Activated CD8-positive, alpha-beta memory T cell treated with anti-CD3 and anti-CD28 coated beads, Interleukin-2, amount 10 ng/mL, durations not matched to agents 7 days and 5 days (primary cell): Measurements from ENCODE around the gene BBS9. TPM values are rescaled to one million over a fixed set of nuclear protein-coding genes. Genes with fewer than 3 reads are reported as not detected.
"Not testable (repeated sequence)": the region's sequence is repeated elsewhere in the genome, so short reads cannot be mapped to it uniquely, and the experiment has no call there.

ENCODE experiments used
- ATAC-seq: fragments of 150-1000 bp; cut with Tn5 transposase; one replicate; pipeline ENCODE4 v1.10.0; 2021; ENCODE audit warnings: moderate library complexity
- CTCF ChIA-PET: fragments of 350-600 bp; sonication (Branson Sonifier 250); formaldehyde crosslinking; loops from one replicate; lab custom pipeline; 2021; ENCODE audit warnings: antibody characterized with exemption; lab: Charles Lee
- DNase-seq: peaks from one replicate; pipeline ENCODE4 v3.0.0-alpha.2; 2020
- H3K27ac Mint-ChIP-seq: one replicate; pipeline ENCODE4 v1.8.0; 2021; ENCODE audit warnings: mild to moderate bottlenecking, mixed read lengths
- H3K27me3 Mint-ChIP-seq: one replicate; pipeline ENCODE4 v1.8.0; 2021; ENCODE audit warnings: mixed read lengths
- H3K36me3 Mint-ChIP-seq: one replicate; pipeline ENCODE4 v1.8.0; 2021; ENCODE audit warnings: mild to moderate bottlenecking, mixed read lengths
- H3K4me1 Mint-ChIP-seq: one replicate; pipeline ENCODE4 v1.8.0; 2021; ENCODE audit warnings: mixed read lengths
- H3K4me3 Mint-ChIP-seq: one replicate; pipeline ENCODE4 v1.8.0; 2021; ENCODE audit warnings: mild to moderate bottlenecking, moderate library complexity, mixed read lengths
- H3K9me3 Mint-ChIP-seq: one replicate; pipeline ENCODE4 v1.8.0; 2022; ENCODE audit warnings: low read depth, mixed read lengths
- total RNA-seq, 2 experiments: library from RNA; stranded (reverse); gene quantifications; one replicate each; pipeline ENCODE4 v1.2.3, GENCODE V29; 2021

The BBS9 gene
- total RNA-seq, 2 experiments from 2014 or later = 9.8 to 10.2 TPM

DNA sequence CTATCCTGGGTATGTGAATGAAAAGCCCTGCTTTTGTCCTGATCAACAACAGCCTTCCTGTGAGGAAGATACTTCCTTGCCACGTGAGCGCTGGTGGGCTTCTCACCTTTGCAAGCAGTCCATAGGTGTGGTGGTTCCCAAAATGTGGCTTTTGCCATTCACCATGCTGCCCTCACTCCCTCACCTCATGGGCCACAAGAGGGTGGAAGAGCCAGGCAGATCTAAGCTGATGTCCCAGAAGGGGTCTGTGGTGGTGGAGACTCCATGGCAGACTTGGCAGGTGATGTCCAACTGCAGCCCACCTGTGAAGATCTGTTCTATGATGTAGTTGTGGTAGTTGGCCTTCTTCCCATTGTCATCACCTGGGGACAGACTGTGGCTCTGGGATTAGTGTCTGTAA lies 147.4 kb downstream of the BBS9 start:
- H3K4me3 Mint-ChIP-seq = no peak overlapping the region

DNA sequence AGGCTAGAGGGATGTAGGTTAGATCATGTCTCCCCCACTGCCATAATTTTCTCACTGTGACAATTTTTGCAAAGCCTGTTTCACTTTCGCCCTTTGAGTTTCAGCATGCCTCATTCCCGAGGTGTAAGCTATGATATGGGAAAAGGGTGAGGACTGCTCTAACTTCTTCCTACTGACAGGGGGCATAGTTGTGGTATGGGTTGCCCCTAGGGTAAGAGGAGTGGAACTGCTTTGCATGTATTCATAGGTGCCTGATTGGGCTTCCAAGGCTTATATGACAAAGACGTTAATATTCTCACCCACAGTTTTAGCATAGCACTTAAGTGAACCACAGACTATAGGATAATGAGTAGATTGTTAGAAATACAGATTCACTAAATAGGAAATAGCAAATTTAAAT lies 148.7 kb downstream of the BBS9 start:
- H3K36me3 Mint-ChIP-seq = peaks cover 6% of the 10 kb centered on the region
- H3K9me3 Mint-ChIP-seq = peaks cover 8% of the 10 kb centered on the region
- H3K27ac Mint-ChIP-seq = no peak overlapping the region
- H3K4me3 Mint-ChIP-seq = no peak overlapping the region
- H3K4me1 Mint-ChIP-seq = no peaks in the 10 kb centered on the region
- CTCF ChIA-PET = no interaction called here
- H3K27me3 Mint-ChIP-seq = no peaks in the 10 kb centered on the region
- no peak for DNase-seq
- ATAC-seq = no peak

More for the DNA sequence above, 147.4 kb downstream of the BBS9 start:
- no peaks in the 10 kb centered on the region for H3K4me1 Mint-ChIP-seq
- ATAC-seq (no peak), DNase-seq (no peak)
- H3K27ac Mint-ChIP-seq = no peak overlapping the region
- CTCF ChIA-PET = no interaction called here
- H3K36me3 Mint-ChIP-seq = peaks cover 6% of the 10 kb centered on the region
- no peaks in the 10 kb centered on the region for H3K27me3 Mint-ChIP-seq
- H3K9me3 Mint-ChIP-seq = peaks cover 9% of the 10 kb centered on the region

DNA sequence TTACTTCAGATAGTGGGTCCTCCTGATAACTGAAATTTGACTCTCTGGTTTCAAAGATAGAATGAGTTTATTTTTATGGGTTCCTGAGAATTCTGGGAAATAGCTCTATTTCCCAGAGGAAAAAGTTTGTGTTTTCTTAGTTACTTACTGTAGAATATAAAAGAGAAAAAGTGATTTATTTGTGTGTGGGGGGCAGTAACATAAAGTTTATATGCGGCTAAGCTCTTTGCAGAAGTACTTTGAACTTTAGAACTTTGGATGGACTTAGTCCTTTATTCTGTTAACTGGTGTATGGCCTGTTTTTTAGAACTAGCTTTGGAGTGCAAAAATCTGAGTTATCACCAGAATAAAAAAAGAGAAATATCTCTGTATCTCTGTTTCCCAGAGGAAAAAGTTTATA lies 157.1 kb downstream of the BBS9 start:
- Mint-ChIP-seq H3K36me3 (peaks cover 5% of the 10 kb centered on the region), H3K4me3 (no peak overlapping the region), H3K9me3 (peaks cover 5% of the 10 kb centered on the region), H3K4me1 (no peaks in the 10 kb centered on the region), H3K27ac (no peak overlapping the region), H3K27me3 (no peaks in the 10 kb centered on the region)
- DNase-seq (no peak), ATAC-seq (no peak)
- CTCF ChIA-PET = no interaction called here

DNA sequence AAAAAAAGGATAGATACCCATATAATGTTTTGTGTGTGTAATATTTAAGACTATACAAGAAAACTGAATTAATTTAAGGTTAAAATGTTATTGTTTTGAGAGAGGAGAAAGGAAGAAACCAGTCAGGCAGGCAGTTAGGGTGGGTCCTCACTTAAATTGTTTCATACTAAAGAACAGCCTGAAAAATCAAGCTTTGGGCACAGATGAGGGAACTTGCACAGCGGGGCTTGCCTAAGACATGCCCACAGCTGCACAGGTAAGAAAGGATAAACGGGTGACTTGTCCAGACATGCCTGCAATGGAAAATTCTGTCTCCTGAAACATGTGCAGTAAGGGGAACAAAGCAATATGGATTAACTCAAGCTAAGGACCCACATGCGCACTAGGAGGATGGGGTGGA lies 158.4 kb downstream of the BBS9 start:
- Mint-ChIP-seq H3K36me3 (peaks cover 5% of the 10 kb centered on the region), H3K4me1 (no peaks in the 10 kb centered on the region), H3K27ac (no peak overlapping the region), H3K9me3 (peaks cover 5% of the 10 kb centered on the region), H3K4me3 (no peak overlapping the region), H3K27me3 (no peaks in the 10 kb centered on the region)
- CTCF ChIA-PET = no interaction called here
- no peak for ATAC-seq
- no peak for DNase-seq

DNA sequence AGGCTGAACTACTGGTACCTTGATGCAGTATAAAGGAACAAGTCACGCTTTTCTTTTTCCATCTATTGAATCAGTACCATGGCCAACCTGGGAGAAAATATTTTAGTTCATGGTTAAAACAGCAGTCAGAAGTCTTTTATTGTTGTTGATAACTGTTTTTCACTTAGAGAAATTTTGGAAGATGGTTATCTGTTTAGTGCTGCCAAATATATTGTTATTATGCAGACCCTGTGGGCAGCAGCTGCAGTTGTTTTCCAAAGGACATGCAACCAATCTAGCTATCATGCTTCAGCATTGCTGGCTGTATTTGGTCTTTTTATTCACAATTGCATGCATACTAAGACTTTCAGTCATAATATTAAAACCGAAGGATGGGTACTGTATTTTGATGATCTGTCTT lies 169.5 kb downstream of the BBS9 start:
- CTCF ChIA-PET = interaction anchor here (1.0 kb wide), 1 partner anchor 17 kb away, joined by 3 read pairs; no protein-coding TSS in a partner anchor
- ATAC-seq (no peak), DNase-seq (no peak)
- Mint-ChIP-seq H3K36me3 (peaks cover 6% of the 10 kb centered on the region), H3K4me3 (no peak overlapping the region), H3K9me3 (peaks cover 24% of the 10 kb centered on the region), H3K27ac (no peak overlapping the region), H3K4me1 (no peaks in the 10 kb centered on the region), H3K27me3 (no peaks in the 10 kb centered on the region)

DNA sequence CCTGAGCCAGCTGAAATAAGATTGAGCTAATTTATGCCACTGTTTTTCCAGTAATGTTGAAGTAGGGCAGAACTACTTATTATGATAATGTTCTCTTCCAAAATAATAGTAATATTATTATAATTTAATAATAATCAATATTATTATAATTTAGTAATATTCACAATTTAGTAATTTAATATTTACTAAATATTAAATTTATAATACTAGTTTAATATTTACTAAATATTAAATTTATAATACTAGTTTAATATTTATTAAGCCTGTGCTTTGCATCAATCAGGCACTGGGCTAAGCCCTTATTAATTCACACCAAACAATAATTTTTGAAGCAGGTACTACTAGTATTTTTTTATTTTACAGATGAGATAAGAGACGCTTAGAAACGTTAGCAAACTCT lies 170.1 kb downstream of the BBS9 start:
- no peaks in the 10 kb centered on the region for H3K4me1 Mint-ChIP-seq
- H3K27me3 Mint-ChIP-seq = no peaks in the 10 kb centered on the region
- peaks cover 6% of the 10 kb centered on the region for H3K36me3 Mint-ChIP-seq
- H3K4me3 Mint-ChIP-seq = no peak overlapping the region
- DNase-seq (no peak), ATAC-seq (no peak)
- H3K9me3 Mint-ChIP-seq = peaks cover 24% of the 10 kb centered on the region
- CTCF ChIA-PET = no interaction called here
- H3K27ac Mint-ChIP-seq = no peak overlapping the region

DNA sequence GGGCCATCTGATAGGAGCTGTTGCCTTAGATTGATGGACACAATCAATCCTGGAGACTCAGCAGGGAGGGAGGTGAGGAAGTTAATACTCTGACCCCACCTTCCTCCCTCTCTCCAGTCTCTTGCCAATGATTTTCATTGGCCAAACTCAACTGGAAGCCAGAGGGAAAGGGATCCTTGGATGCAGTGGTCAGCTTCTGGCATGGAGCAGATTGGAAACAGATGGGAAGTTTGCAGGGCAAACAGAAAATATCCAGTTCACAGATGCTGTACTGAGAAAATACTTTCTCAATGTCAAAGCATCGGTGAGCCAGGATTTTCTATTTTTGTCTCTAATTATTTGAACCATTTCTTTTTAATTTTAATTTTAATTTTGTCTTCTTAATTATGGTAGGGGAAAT lies 170.8 kb downstream of the BBS9 start:
- CTCF ChIA-PET = no interaction called here
- no peak for DNase-seq
- no peaks in the 10 kb centered on the region for H3K4me1 Mint-ChIP-seq
- no peak for ATAC-seq
- peaks cover 6% of the 10 kb centered on the region for H3K36me3 Mint-ChIP-seq
- H3K4me3 Mint-ChIP-seq = no peak overlapping the region
- H3K27me3 Mint-ChIP-seq = no peaks in the 10 kb centered on the region
- peaks cover 24% of the 10 kb centered on the region for H3K9me3 Mint-ChIP-seq
- H3K27ac Mint-ChIP-seq = no peak overlapping the region

DNA sequence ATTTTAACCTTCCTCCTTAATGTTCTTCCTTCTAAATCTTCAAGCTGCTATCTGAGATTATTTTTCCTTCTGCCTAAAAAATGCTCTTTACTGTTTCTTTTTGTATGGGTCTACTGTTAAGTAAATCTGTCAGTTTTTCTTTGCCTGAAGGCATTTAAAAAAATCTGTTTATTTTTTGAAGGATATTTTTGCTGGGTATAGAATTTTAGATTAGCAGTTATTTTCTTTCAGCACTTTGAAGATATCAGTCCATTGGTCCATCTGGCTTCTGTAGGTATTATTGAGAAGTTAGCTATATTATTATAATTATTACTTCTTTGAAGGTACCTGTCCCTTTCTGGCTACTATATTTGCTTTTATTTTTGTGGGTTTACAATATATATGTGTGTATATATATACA lies 171.4 kb downstream of the BBS9 start:
- no peak overlapping the region for H3K4me3 Mint-ChIP-seq
- DNase-seq = no peak
- H3K27ac Mint-ChIP-seq = no peak overlapping the region
- no peaks in the 10 kb centered on the region for H3K27me3 Mint-ChIP-seq
- H3K36me3 Mint-ChIP-seq = peaks cover 6% of the 10 kb centered on the region
- CTCF ChIA-PET = no interaction called here
- H3K4me1 Mint-ChIP-seq = no peaks in the 10 kb centered on the region
- no peak for ATAC-seq
- peaks cover 24% of the 10 kb centered on the region for H3K9me3 Mint-ChIP-seq

DNA sequence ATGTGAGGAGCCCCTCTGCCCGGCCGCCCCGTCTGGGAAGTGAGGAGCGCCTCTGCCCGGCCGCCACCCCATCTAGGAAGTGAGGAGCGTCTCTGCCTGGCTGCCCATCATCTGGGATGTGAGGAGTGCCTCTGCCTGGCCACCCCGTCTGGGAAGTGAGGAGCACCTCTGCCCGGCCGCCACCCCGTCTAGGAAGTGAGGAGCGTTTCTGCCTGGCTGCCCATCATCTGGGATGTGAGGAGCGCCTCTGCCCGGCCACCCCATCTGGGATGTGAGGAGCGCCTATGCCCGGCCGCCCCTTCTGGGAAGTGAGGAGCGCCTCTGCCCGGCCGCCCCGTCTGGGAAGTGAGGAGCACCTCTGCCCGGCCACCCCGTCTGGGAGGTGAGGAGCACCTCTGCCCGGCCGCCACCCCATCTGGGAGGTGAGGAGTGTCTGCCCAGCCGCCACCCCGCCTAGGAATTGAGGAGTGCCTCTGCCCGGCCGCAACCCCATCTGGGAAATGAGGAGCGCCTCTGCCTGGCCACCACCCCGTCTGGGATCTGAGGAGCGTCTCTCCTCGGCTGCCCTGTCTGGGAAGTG lies 174.7 kb downstream of the BBS9 start:
- ATAC-seq, CTCF ChIA-PET, H3K4me3 Mint-ChIP-seq, H3K4me1 Mint-ChIP-seq, H3K27me3 Mint-ChIP-seq, H3K36me3 Mint-ChIP-seq, DNase-seq, H3K27ac Mint-ChIP-seq: not testable (repeated sequence)
- peaks cover 19% of the 10 kb centered on the region for H3K9me3 Mint-ChIP-seq

DNA sequence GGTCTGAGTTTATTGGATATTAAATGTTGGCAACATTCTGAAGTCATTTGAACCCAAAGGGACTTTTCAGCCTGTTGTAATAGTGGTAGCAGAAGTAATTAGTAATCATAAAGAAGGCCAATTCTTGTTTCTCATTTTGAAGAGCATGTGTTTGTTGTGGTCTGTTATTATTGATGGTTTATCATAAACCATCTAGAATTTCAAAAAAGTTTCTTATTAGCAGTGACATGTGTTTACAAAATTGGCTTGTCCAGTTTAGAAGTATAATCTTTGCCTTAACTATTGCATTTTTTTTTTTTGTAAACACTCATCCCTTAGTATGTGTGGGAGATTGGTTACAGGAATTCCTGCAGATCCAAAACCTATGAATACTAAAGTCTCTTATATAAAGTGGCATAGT lies 177.8 kb downstream of the BBS9 start:
- Mint-ChIP-seq H3K4me3 (no peak overlapping the region), H3K4me1 (no peaks in the 10 kb centered on the region), H3K27ac (no peak overlapping the region), H3K27me3 (no peaks in the 10 kb centered on the region), H3K9me3 (peaks cover 3% of the 10 kb centered on the region), H3K36me3 (no peaks in the 10 kb centered on the region)
- CTCF ChIA-PET = no interaction called here
- DNase-seq = no peak
- ATAC-seq = no peak

DNA sequence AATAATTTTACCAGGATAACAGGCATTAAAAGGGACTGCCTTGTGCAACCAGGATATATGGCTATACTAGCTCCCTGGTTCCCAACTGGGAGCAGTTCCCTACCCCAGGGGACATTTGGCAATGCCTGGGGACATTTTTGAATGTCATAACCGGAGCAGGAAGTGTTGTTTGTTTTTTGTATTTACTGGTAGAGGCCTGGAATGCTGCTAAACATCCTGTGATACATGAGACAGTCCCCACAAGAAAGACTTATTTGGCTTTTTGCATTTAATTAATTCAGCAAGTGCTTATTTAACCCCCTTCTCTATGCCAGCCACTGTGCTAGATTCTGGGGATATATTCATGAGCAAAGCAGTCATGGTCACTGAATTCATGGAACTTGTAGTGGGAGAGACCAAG lies 181.2 kb downstream of the BBS9 start:
- Mint-ChIP-seq H3K27me3 (no peaks in the 10 kb centered on the region), H3K36me3 (no peaks in the 10 kb centered on the region), H3K4me1 (no peaks in the 10 kb centered on the region), H3K27ac (no peak overlapping the region), H3K4me3 (no peak overlapping the region), H3K9me3 (no peaks in the 10 kb centered on the region)
- ATAC-seq (no peak), DNase-seq (no peak)
- CTCF ChIA-PET = no interaction called here

DNA sequence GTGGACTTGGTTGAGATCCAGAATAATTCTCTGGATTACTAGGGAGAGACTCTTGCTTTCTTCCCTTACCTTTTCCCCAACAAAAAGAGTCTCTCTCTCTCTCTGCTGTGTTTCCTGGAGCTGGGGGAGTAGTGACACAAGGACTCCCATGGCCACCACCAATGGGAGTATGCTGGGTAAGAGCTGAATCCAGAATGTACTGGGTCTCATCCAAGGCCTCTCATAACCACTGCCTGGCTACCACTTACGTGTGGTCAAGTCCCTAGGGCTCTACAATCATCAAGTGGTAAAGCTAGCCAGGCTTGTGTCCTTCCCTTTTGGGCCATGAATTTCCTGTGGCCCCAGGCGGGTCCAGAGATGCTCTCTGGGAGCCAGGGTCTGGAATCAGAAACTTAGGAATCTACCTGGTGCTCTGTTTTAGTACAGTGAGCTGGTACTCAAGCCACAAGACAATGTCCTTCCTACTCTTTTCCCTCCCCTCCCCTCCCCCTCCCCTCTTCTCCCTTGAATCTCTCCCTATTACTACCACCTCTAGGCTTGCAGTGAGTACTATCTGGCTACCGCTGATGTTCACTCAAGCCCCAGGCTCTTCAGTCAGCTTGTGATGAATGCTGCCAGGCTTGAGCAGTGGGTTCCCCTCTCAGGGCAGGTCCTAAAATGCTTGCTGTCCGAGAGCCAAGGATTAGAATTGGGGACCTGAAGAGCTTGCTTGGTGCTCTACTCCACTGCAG lies 196.6 kb downstream of the BBS9 start:
- H3K4me1 Mint-ChIP-seq = no peaks in the 10 kb centered on the region
- H3K9me3 Mint-ChIP-seq = no peaks in the 10 kb centered on the region
- ATAC-seq (no peak), DNase-seq (no peak)
- no peak overlapping the region for H3K27ac Mint-ChIP-seq
- CTCF ChIA-PET = interaction anchor here (1.2 kb wide), 1 partner anchor 9 kb away, joined by 3 read pairs; no protein-coding TSS in a partner anchor
- no peaks in the 10 kb centered on the region for H3K36me3 Mint-ChIP-seq
- H3K4me3 Mint-ChIP-seq = no peak overlapping the region
- H3K27me3 Mint-ChIP-seq = no peaks in the 10 kb centered on the region

DNA sequence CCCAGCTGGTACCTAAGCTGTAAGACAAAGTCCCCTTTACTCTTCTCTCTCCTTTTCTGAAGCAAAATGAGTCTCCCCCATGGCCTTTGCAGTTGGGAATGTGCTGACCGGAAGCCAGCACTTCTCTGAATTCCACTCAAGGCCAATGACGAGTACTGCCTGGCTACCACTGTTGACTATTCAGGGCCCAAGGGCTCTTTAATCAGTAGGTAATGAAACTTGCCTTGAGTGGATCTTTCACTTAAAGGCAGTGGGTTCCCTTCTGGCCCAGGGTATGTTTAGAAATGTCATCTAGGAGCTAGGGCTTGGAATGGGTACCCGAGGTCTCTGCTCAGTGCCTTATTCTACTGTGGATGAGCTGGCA lies 197.1 kb downstream of the BBS9 start:
- no peak overlapping the region for H3K27ac Mint-ChIP-seq
- H3K4me1 Mint-ChIP-seq = no peaks in the 10 kb centered on the region
- no peaks in the 10 kb centered on the region for H3K27me3 Mint-ChIP-seq
- no peaks in the 10 kb centered on the region for H3K36me3 Mint-ChIP-seq
- DNase-seq = no peak
- CTCF ChIA-PET = interaction anchor here (1.2 kb wide), 1 partner anchor 9 kb away, joined by 3 read pairs; no protein-coding TSS in a partner anchor
- no peak for ATAC-seq
- no peaks in the 10 kb centered on the region for H3K9me3 Mint-ChIP-seq
- H3K4me3 Mint-ChIP-seq = no peak overlapping the region

DNA sequence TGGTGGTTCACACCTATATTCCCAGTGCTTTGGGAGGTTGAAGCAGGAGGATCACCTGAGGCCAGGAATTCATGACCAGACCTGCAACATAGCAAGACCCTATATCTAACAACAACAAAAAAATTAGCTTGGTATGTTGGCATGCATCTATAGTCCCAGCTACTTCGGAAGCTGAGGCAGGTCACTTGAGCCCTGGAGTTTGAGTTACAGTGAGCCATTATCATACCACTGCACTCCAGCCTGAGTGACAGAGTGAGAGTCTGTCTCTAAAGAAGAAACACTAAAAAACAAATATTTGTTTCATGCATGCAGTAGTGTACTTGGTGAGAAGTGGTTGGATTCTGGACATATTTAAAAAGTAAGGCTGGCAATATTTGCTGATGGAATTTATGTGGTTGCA lies 198.1 kb downstream of the BBS9 start:
- Mint-ChIP-seq H3K4me3 (no peak overlapping the region), H3K27me3 (no peaks in the 10 kb centered on the region), H3K4me1 (no peaks in the 10 kb centered on the region), H3K36me3 (no peaks in the 10 kb centered on the region), H3K9me3 (no peaks in the 10 kb centered on the region), H3K27ac (no peak overlapping the region)
- CTCF ChIA-PET = no interaction called here
- no peak for ATAC-seq
- DNase-seq = no peak
